ENCODE measurements around the gene PPIP5K1.
"Not testable (repeated sequence)": the region's sequence is repeated elsewhere in the genome, so short reads cannot be mapped to it uniquely, and the experiment has no call there.

PPIP5K1 gene

GRCh38 chr15:43589778-43590466 lies at the start of gene PPIP5K1:
PPIP5K1 (minus strand) TSS chr15:43590208; CDS start chr15:43584504, 5,704 bp downstream.
- H3K27ac ChIP-seq, result not testable (repeated sequence)

GRCh38 chr15:43638464-43639204 lies 48.6 kb upstream of the PPIP5K1 start:
- not testable (repeated sequence) for H3K27ac ChIP-seq

DNA sequence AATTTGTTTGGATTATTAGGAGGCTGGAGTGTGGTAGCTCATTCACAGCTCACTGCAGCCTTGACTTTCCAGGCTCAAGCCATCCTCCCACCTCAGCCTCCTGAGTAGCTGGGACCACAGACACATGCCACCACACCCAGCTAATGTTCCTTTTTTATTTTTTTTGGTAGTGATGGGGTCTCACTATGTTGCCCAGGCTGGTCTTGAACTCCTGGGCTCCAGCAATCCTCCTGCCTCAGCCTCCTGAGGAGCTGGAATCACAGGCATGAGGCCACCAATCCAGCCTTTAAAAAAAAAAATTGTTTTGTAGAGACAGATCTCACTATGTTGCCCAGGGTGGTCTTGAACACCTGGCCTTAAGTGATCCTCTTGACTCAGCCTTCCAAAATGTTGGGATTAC lies 36.9 kb upstream of the PPIP5K1 start:
- not testable (repeated sequence) for H3K27ac ChIP-seq

- TF ChIP-seq CTCF (conservative IDR thresholded peaks at IDR 0.05) (no peak), ZFX (IDR thresholded peaks at IDR 0.05) (no peak)
- H3K27ac ChIP-seq, result no peak overlapping the region
Observed at GRCh38 chr15:43625106-43625505, 35.1 kb upstream of the PPIP5K1 start.

DNA sequence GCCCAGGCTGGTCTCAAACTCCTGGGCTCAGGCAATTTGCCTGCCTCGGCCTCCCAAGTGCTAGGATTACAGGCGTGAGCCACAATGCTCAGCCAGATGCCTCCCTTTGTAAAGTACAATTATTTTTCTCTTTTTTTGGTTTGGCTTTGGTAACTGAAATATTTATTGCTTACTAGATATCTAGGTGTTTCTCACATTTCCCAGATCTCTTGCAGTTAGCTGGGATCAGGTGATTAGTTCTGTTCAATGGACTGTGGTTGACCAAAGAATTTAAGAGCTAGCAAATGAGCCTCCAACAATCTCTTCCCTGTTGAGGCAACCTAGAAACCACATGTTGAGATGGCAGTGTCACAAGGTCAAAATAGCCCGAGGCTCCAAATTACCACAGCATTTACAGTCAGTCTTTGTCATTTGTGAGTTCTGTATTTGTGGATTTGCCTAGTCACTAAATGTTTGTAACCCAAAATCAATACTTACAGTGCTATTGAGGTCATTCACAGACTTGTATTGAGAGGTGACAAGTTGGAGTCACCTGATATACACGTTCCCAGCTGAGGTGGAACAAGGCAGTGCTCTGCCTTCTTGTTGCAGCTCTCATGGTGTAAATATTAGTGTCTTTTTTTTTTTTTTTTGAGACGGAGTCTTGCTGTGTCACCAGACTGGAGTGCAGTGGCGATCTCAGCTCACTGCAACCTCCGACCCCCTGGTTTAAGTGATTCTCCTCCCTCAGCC lies 32.2 kb upstream of the PPIP5K1 start:
- H3K27ac ChIP-seq, result not testable (repeated sequence)

- H3K27ac ChIP-seq, result not testable (repeated sequence)
Observed at GRCh38 chr15:43618700-43619099, 28.7 kb upstream of the PPIP5K1 start, which contains the start of gene STRC. STRC (minus strand) TSS chr15:43618800; CDS start chr15:43618722, 78 bp downstream.

DNA sequence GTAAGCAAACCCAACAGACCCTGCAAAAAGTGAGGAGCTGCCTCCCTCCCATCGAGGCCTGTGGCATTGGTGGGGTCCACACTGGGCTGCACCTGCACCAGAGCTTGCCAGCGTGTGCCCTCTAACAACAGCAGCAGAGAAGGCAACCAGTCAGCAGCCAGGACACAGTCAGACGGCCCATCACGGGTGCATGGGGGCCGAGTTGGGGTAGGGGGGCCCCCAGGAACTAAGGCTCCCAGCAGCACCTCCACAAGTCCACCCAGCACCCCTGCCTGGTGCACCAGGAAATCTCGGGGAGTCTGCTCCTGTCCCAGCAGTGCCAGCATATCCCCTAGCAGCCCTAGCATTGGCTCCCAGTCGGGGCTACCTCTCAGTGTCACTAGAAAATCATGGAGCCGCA lies 27.7 kb upstream of the PPIP5K1 start:
- H3K27ac ChIP-seq, result not testable (repeated sequence)

- H3K27ac ChIP-seq, result not testable (repeated sequence)
Observed at GRCh38 chr15:43602233-43602632, 12.2 kb upstream of the PPIP5K1 start.

GRCh38 chr15:43600200-43600599 lies 10.2 kb upstream of the PPIP5K1 start:
- H3K27ac ChIP-seq, result not testable (repeated sequence)

DNA sequence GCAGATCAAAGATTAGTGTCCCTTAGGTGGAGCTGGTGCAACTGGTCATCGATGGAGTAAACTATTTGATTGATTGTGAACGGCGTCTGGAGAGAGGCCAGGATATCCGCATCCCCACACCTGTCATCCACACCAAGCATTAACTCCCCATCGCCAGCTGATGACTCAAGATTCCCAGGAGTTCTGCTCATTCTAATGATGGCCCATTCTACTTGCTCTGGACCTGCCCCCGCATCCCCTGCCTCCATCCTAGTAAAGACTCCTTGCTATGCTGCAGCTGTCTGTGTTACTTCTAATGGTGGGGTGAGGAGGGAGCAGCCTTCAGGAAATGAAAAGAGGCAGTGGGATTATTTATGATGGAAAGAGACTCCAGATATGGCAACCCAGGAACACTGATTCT lies 9.1 kb upstream of the PPIP5K1 start:
- not testable (repeated sequence) for H3K27ac ChIP-seq

DNA sequence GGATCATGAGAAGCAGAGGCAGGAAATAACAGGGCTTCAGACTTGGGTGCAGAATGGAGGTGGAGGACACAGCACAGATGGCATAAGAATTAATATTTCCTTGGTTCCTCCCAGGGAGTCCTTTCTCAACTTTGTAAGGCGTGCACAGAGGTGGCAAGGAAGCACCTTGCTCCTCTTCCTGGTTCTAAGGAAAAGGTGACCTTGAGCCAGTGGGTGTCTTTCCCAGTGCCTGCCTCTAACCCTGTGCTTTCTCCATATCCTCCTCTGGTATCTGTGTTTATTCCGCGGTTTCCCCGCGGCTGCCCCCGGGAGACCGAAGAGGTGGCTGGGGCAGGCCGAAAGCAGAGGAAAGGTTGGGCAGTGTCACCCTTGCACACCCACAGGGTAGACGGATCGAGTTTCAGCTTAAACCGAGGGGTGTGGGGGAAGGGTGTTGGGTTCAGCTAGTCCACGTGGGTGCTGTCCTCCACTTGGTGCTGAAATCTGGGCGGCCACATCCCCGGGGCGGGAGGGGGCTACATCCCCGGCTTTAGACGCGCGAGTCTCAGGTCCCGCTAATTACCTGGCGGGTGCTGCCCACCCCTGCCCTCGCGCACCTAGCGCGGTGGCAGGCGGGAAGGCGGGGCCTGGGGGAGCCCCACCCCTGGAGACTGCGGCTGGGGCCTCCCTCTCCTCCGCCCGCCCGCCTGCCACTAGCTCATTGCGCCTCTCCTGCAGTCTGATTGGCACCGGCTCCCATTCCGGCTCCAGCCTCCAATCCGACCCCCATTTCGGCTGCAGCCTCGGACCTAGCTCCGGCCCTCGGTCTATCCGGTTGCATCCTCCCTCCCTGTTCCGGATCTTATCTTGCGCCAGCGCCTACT lies 3.6 kb upstream of the PPIP5K1 start, which contains the start of gene CKMT1B:
Gene CKMT1B, plus strand, starts transcription at position 700 of the 863 bp plus-strand sequence. CDS start 192 bp downstream, outside the sequence.
- H3K27ac ChIP-seq, result not testable (repeated sequence)

DNA sequence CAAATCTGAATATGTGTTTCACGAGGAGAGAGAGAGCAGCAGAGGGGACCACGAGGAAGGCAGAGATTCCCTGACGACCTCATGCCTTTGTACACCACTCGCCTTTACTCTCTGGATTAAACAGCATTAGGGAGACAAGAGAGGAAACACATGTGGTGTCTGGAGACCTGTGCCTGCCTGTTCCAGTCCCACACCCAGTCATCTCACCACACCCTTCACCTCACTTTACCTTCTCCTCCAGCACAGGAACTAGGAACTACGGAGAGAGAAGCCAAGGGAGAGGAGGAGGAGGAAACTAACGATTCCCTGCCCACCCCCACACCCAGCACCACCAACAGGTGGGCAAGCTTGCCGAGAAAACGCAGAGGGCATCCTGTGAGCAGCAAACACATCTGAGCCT lies 2.8 kb upstream of the PPIP5K1 start:
- not testable (repeated sequence) for H3K27ac ChIP-seq

- not testable (repeated sequence) for H3K27ac ChIP-seq
Observed at GRCh38 chr15:43574607-43575006, 15.4 kb downstream of the PPIP5K1 start.

GRCh38 chr15:43566615-43567014 lies 23.4 kb downstream of the PPIP5K1 start:
- not testable (repeated sequence) for H3K27ac ChIP-seq

GRCh38 chr15:43563793-43564192 lies 26.2 kb downstream of the PPIP5K1 start:
- H3K27ac ChIP-seq, result not testable (repeated sequence)

DNA sequence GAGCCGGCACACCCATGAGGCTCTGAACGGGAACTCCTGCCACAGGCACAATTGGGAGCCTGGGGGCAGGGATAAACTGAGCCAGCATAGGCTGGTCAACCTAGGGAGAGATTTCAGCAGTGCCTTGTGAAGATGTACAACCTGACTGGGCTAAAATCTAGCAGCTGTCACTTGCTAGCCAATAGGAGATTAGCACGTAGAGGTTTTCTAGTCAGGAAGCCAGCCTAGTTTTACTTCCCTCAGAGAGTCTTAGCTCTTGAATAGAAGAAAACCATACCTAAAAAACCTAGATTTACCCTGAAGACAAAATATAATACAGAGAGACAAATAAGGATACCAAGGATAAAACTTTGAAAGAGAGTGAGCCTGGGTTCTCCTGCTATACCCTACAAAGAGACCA lies 27.3 kb downstream of the PPIP5K1 start:
- H3K27ac ChIP-seq, result not testable (repeated sequence)
